GM12865 (cell line): Measurements from ENCODE around the gene ELF1.
"Not testable (repeated sequence)": the region's sequence is repeated elsewhere in the genome, so short reads cannot be mapped to it uniquely, and the experiment has no call there.

Experiments
- DNase-seq: peaks from one replicate; pipeline ENCODE4 v3.0.0; 2010; ENCODE audit warnings: low read depth
- H3K4me3 ChIP-seq: 2 replicates; pipeline ENCODE4 v1.5.1; 2011; ENCODE audit warnings: mild to moderate bottlenecking, low read depth, low read length, control low read depth
- CTCF ChIP-seq: IDR thresholded peaks from 2 replicates; pipeline ENCODE4 v1.5.1; 2011; ENCODE audit warnings: low read length, control low read depth, low read depth, inconsistent platforms; ENCODE audit not compliant: insufficient read depth; ENCODE audit errors: missing control alignments

ELF1 gene

GRCh38 chr13:40923867-40924266 is 95.2 kb downstream of the ELF1 start:
- H3K4me3 ChIP-seq = no peak overlapping the region
- no peak for TF ChIP-seq CTCF
- DNase-seq = no peak

- H3K4me3 ChIP-seq = no peak overlapping the region
- DNase-seq = no peak
- no peak for TF ChIP-seq CTCF
Observed at GRCh38 chr13:40922437-40923040, 96.6 kb downstream of the ELF1 start.

GRCh38 chr13:40920826-40921225 is 98.3 kb downstream of the ELF1 start:
- no peak for DNase-seq
- no peak for TF ChIP-seq CTCF
- peak overlapping the region; percentile 82 for H3K4me3 ChIP-seq

GRCh38 chr13:40919901-40920300 is 99.2 kb downstream of the ELF1 start:
- not testable (repeated sequence) for H3K4me3 ChIP-seq, DNase-seq

- no peak for DNase-seq
- no peak overlapping the region for H3K4me3 ChIP-seq
- no peak for TF ChIP-seq CTCF
Observed at GRCh38 chr13:40916207-40916998, 102.7 kb downstream of the ELF1 start.

GRCh38 chr13:40914863-40915262 is 104.3 kb downstream of the ELF1 start:
- H3K4me3 ChIP-seq, DNase-seq: not testable (repeated sequence)

GRCh38 chr13:40911341-40911740 is 107.8 kb downstream of the ELF1 start:
- no peak for DNase-seq
- TF ChIP-seq CTCF = no peak
- no peak overlapping the region for H3K4me3 ChIP-seq
